ENCODE measurements around the gene TMEM63A.

Gene TMEM63A

GRCh38 chr1:225883616-225884265 lies 1.6 kb upstream of the TMEM63A start:
- no peak for DNase-seq

GRCh38 chr1:225882694-225883615 lies 775 bp upstream of the TMEM63A start:
- DNase-seq: peak; percentile 45

GRCh38 chr1:225881081-225881958 lies 860 bp downstream of the TMEM63A start:
- DNase-seq: no peak

GRCh38 chr1:225880636-225881035 lies 1.5 kb downstream of the TMEM63A start:
- DNase-seq: no peak

GRCh38 chr1:225880222-225880588 lies 2.0 kb downstream of the TMEM63A start:
- DNase-seq: no peak

GRCh38 chr1:225879521-225880221 lies 2.5 kb downstream of the TMEM63A start:
- DNase-seq: peak; percentile 39

- DNase-seq: no peak
These were observed 3.9 kb downstream of the TMEM63A start for GRCh38 chr1:225878282-225878681.

- no peak for DNase-seq
These were observed 4.6 kb downstream of the TMEM63A start for GRCh38 chr1:225877580-225877979.

- DNase-seq: no peak
These were observed 5.2 kb downstream of the TMEM63A start for GRCh38 chr1:225876900-225877510.

GRCh38 chr1:225875044-225875815 lies 7.0 kb downstream of the TMEM63A start:
- no peak for DNase-seq

- DNase-seq: no peak
These were observed 7.7 kb downstream of the TMEM63A start for GRCh38 chr1:225874431-225874830.

GRCh38 chr1:225873281-225873850 lies 8.8 kb downstream of the TMEM63A start:
- DNase-seq: no peak

- DNase-seq: no peak
These were observed 10.1 kb downstream of the TMEM63A start for GRCh38 chr1:225872075-225872430.

GRCh38 chr1:225871359-225872074 lies 10.7 kb downstream of the TMEM63A start:
- DNase-seq: no peak

- no peak for DNase-seq
These were observed 11.3 kb downstream of the TMEM63A start for GRCh38 chr1:225870911-225871310.

GRCh38 chr1:225868631-225869330 lies 13.4 kb downstream of the TMEM63A start:
- no peak for DNase-seq

- DNase-seq: no peak
These were observed 15.2 kb downstream of the TMEM63A start for GRCh38 chr1:225866981-225867380.

GRCh38 chr1:225866061-225866837 lies 15.9 kb downstream of the TMEM63A start:
- DNase-seq: peak; percentile 81

GRCh38 chr1:225865514-225865913 lies 16.7 kb downstream of the TMEM63A start:
- no peak for DNase-seq
